CD8-positive, alpha-beta memory T cell (primary cell): Measurements from ENCODE around the gene RIF1. TPM values are rescaled to one million over a fixed set of nuclear protein-coding genes. Genes with fewer than 3 reads are reported as not detected.

Experiments used
- CTCF ChIA-PET: fragments of 350-600 bp; sonication (Branson Sonifier 250); formaldehyde crosslinking; loops from one replicate; lab custom pipeline; 2021; ENCODE audit warnings: antibody characterized with exemption; lab: Charles Lee
- POLR2A ChIA-PET: fragments of 350-600 bp; sonication (Branson Sonifier 250); formaldehyde crosslinking; loops from one replicate; lab custom pipeline; 2021; ENCODE audit warnings: antibody characterized with exemption; lab: Charles Lee
- DNase-seq, 5 donors: peaks; one replicate each; pipeline versions ENCODE4 v3.0.0 to v3.0.0-alpha.2; 2020 to 2022; ENCODE audit warnings: mixed read lengths in 1 of 5
- H3K27ac ChIP-seq: one replicate; pipeline ENCODE4 v1.7.0; 2013; ENCODE audit warnings: low read depth, mild to moderate bottlenecking, low read length, moderate library complexity
- H3K27me3 ChIP-seq: 2 replicates; pipeline ENCODE4 v1.7.0; 2013; ENCODE audit warnings: low read length, mild to moderate bottlenecking; ENCODE audit not compliant: insufficient read depth, poor library complexity, severe bottlenecking
- H3K36me3 ChIP-seq: 2 replicates; pipeline ENCODE4 v1.7.0; 2013; ENCODE audit warnings: mild to moderate bottlenecking, low read length, moderate library complexity; ENCODE audit not compliant: insufficient read depth
- H3K4me1 ChIP-seq: 2 replicates; pipeline ENCODE4 v1.7.0; 2013; ENCODE audit warnings: mild to moderate bottlenecking, low read length, moderate library complexity; ENCODE audit not compliant: insufficient read depth
- H3K4me3 ChIP-seq: 2 replicates; pipeline ENCODE4 v1.7.0; 2013; ENCODE audit warnings: mild to moderate bottlenecking, low read length
- H3K9me3 ChIP-seq: 2 replicates; pipeline ENCODE4 v1.7.0; 2013; ENCODE audit warnings: mild to moderate bottlenecking, low read length
- H3K27ac Mint-ChIP-seq, 8 donors: one replicate each; pipeline ENCODE4 v1.8.0; 2020 to 2021; ENCODE audit warnings: mixed read lengths in 8 of 8, mild to moderate bottlenecking in 6 of 8, inconsistent platforms in 3 of 8, moderate library complexity in 3 of 8
- H3K27me3 Mint-ChIP-seq, 2 donors: one replicate each; pipeline ENCODE4 v1.8.0; 2020 to 2021; ENCODE audit warnings: mixed read lengths in 2 of 2, mild to moderate bottlenecking in 1 of 2, moderate library complexity in 1 of 2
- H3K36me3 Mint-ChIP-seq, 3 donors: one replicate each; pipeline ENCODE4 v1.8.0; 2020 to 2021; ENCODE audit warnings: mixed read lengths in 3 of 3, inconsistent platforms in 1 of 3, mild to moderate bottlenecking in 1 of 3
- H3K4me1 Mint-ChIP-seq, 3 donors: one replicate each; pipeline ENCODE4 v1.8.0; 2020 to 2021; ENCODE audit warnings: mixed read lengths in 3 of 3, inconsistent platforms in 1 of 3, mild to moderate bottlenecking in 1 of 3
- H3K4me3 Mint-ChIP-seq, 7 donors: one replicate each; pipeline ENCODE4 v1.8.0; 2020 to 2021; ENCODE audit warnings: mixed read lengths in 7 of 7, mild to moderate bottlenecking in 6 of 7, moderate library complexity in 4 of 7, inconsistent platforms in 2 of 7
- H3K9me3 Mint-ChIP-seq, 5 donors: one replicate each; pipeline ENCODE4 v1.8.0; 2020 to 2022; ENCODE audit warnings: mixed read lengths in 5 of 5, mild to moderate bottlenecking in 3 of 5, moderate library complexity in 2 of 5, inconsistent platforms in 1 of 5
- polyA plus RNA-seq: library from polyadenylated mRNA; unstranded; fragments of 300-500 nt; fragmentation: Illumina TruSeq; gene quantifications from one replicate; pipeline ENCODE4 v1.2.3, GENCODE V29; 2021
- total RNA-seq, 2 experiments: library from RNA; stranded (reverse); gene quantifications; one replicate each; pipeline ENCODE4 v1.2.3, GENCODE V29; 2021

The RIF1 gene, protein sequence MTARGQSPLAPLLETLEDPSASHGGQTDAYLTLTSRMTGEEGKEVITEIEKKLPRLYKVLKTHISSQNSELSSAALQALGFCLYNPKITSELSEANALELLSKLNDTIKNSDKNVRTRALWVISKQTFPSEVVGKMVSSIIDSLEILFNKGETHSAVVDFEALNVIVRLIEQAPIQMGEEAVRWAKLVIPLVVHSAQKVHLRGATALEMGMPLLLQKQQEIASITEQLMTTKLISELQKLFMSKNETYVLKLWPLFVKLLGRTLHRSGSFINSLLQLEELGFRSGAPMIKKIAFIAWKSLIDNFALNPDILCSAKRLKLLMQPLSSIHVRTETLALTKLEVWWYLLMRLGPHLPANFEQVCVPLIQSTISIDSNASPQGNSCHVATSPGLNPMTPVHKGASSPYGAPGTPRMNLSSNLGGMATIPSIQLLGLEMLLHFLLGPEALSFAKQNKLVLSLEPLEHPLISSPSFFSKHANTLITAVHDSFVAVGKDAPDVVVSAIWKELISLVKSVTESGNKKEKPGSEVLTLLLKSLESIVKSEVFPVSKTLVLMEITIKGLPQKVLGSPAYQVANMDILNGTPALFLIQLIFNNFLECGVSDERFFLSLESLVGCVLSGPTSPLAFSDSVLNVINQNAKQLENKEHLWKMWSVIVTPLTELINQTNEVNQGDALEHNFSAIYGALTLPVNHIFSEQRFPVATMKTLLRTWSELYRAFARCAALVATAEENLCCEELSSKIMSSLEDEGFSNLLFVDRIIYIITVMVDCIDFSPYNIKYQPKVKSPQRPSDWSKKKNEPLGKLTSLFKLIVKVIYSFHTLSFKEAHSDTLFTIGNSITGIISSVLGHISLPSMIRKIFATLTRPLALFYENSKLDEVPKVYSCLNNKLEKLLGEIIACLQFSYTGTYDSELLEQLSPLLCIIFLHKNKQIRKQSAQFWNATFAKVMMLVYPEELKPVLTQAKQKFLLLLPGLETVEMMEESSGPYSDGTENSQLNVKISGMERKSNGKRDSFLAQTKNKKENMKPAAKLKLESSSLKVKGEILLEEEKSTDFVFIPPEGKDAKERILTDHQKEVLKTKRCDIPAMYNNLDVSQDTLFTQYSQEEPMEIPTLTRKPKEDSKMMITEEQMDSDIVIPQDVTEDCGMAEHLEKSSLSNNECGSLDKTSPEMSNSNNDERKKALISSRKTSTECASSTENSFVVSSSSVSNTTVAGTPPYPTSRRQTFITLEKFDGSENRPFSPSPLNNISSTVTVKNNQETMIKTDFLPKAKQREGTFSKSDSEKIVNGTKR (N-terminal part only)
- total RNA-seq (10 to 100 TPM; 72.4 to 73.1 TPM), polyA plus RNA-seq (39.5 TPM)

DNA sequence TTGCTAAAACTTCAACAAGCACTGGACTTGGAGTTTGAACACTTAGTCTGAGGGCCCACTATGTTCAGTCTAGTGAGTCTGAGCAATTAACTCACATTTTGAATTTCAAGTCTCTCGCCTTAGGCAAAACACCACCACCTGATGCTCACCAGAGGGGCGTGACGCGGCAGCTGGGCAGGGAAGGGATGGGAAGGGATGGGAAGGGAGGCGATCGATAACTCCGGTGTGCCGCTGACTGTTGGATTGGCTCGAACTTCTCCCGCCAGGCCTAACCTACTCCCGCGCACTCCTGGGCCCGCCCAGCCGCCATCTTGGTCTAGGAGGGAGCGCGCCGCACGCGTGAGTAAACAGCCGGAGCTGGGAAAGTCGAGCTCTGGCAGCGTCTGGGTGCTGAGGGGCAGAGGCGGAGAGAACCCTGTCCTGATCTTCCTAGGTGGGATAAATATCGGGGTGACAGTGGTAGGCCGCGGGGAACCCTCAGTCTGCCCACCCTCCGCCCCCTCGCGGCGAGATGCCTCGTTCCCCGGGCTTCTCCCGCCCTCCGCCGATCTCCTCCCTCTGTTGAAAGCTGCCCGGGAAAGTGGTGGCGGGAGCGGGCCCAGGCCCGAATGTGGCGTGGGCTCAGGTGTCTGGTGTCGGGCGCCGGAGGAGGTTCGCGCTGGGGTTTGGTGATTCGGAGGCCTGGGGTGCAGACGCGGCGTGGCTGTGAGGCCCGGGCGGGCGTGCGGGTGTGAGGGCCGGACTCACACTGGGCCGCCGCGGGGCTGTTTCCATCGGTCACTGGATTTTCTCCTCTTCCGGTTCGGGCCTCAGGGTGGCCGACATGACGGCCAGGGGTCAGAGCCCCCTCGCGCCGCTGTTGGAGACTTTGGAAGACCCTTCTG is at the start of gene RIF1:
TSS of gene RIF1 (plus strand) at position 302 of the 884 bp plus-strand sequence. CDS start at position 824, 522 bp downstream.
- Mint-ChIP-seq H3K36me3 (peaks cover 0 to 37% (median 4%) of the 10 kb centered on the region in 3 donors), H3K4me3 (peak within 1 kb of the TSS; percentile 88 to 98 (median 95)), H3K4me1 (peaks cover 27 to 44% (median 39%) of the 10 kb centered on the region in 3 donors), H3K9me3 (no peaks in the 10 kb centered on the region), H3K27me3 (no peaks in the 10 kb centered on the region), H3K27ac (peak within 1 kb of the TSS; percentile 85 to 95 (median 92))
- peak within 1 kb of the TSS; percentile 85 for H3K27ac ChIP-seq
- H3K4me1 ChIP-seq: peaks cover 14% of the 10 kb centered on the region
- H3K36me3 ChIP-seq: no peaks in the 10 kb centered on the region
- ChIA-PET POLR2A (interaction anchor here (0.6 to 0.8 kb wide), 3 partner anchors 148 to 1823 kb away, joined by 3 to 6 read pairs (median 4); partner anchors contain the start of gene RBM43), CTCF (interaction anchor here (0.6 to 2.5 kb wide), 6 partner anchors 9 to 148 kb away, joined by 3 to 9 read pairs (median 4); partner anchors contain the start of genes NMI and RBM43)
- no peaks in the 10 kb centered on the region for H3K27me3 ChIP-seq
- peak within 1 kb of the TSS; percentile 76 for H3K4me3 ChIP-seq
- H3K9me3 ChIP-seq: no peaks in the 10 kb centered on the region
- DNase-seq: peak; percentile 52 to 77 (median 66)

DNA sequence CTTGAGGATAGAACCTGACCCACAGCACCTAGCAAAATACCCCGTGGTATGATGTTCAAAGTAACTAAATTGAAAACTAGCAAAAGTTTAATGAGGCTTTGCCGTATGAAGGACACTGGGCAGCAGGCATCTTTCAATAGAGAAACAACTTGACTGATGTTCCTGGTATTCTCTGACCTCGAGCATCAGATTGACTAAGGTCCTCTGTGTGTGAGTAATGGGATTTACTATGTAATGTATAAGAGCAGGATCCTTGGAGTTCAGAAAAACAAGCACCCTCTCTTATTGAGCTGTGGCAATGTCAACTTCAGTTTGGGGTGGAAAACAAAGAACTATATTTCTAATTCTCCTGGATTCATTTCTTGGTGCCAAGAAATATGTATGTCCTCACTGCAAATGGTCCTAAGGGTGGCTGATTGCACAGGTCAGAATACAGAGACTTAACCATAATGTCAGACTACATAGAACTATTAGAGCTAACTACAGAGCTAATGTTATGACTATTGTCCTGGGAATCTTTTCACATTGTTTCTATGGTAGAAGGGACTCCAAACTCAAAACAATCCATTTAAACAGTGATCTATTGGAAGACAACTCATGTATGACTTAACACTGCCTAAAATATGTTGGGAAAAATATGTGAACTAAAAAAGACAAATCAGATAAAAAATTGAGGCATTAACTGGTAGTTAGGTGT is 47.9 kb upstream of the RIF1 start:
- Histone ChIP-seq H3K9me3 (no peaks in the 10 kb centered on the region), H3K36me3 (no peaks in the 10 kb centered on the region), H3K27me3 (no peaks in the 10 kb centered on the region), H3K27ac (no peak overlapping the region), H3K4me1 (no peaks in the 10 kb centered on the region), H3K4me3 (no peak overlapping the region)
- Mint-ChIP-seq H3K4me1 (no peaks in the 10 kb centered on the region), H3K4me3 (no peak overlapping the region), H3K27me3 (peaks cover 5 to 23% of the 10 kb centered on the region in 2 donors), H3K9me3 (no peaks in the 10 kb centered on the region), H3K36me3 (no peaks in the 10 kb centered on the region), H3K27ac (no peak overlapping the region)
- POLR2A ChIA-PET: no interaction called here
- CTCF ChIA-PET: no interaction called here
- no peak for DNase-seq

DNA sequence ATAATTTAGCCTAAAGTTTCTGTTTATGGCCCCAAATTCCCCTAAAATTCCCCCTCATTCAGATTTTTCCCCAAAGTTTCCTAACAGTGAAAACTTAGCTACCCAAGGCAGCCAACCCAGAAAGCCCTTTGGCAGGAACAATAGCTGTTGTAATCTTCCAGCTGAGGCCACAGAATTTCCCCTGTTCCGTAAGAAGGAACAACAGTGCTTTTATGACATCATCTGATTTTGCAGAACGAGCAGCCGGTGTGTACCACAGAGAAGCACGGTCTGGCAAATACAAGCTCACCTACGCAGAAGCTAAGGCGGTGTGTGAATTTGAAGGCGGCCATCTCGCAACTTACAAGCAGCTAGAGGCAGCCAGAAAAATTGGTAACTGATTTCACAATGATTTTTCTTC is 46.0 kb upstream of the RIF1 start:
- Histone ChIP-seq H3K36me3 (no peaks in the 10 kb centered on the region), H3K27ac (no peak overlapping the region), H3K4me3 (no peak overlapping the region), H3K9me3 (no peaks in the 10 kb centered on the region), H3K27me3 (no peaks in the 10 kb centered on the region), H3K4me1 (no peaks in the 10 kb centered on the region)
- Mint-ChIP-seq H3K9me3 (peaks cover 0 to 3% (median 0%) of the 10 kb centered on the region in 5 donors), H3K4me1 (no peaks in the 10 kb centered on the region), H3K4me3 (peak overlapping the region in 1 of 7 donors; percentile 36), H3K27me3 (peaks cover 5 to 23% of the 10 kb centered on the region in 2 donors), H3K27ac (no peak overlapping the region), H3K36me3 (no peaks in the 10 kb centered on the region)
- CTCF ChIA-PET: no interaction called here
- no peak for DNase-seq
- POLR2A ChIA-PET: no interaction called here

DNA sequence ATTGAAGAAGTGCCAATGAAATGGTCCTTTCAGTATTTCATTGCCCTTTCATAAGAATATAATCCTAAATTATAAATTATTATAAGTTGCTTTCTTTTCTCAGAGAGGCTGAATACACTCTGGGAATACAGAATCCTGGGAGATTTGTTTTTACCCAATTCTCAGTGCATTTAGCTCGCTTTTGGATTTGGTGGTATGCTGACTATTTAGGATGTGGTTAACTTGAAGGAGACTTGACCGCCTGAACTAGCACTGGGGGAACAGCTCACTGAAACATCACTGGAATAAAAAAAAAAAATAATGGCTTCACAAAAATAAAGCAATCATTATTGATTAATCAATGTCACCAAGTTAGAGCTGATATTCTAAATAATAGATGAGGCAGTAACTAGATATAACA is 42.1 kb upstream of the RIF1 start:
- H3K4me1 Mint-ChIP-seq: no peaks in the 10 kb centered on the region
- peaks cover 0 to 3% (median 0%) of the 10 kb centered on the region in 5 donors for H3K9me3 Mint-ChIP-seq
- ChIA-PET CTCF (no interaction called here), POLR2A (interaction anchor here (0.7 kb wide), 1 partner anchor 23 kb away, joined by 3 read pairs; no protein-coding TSS in a partner anchor)
- no peaks in the 10 kb centered on the region for H3K4me1 ChIP-seq
- H3K27ac Mint-ChIP-seq: no peak overlapping the region
- no peak overlapping the region for H3K27ac ChIP-seq
- H3K4me3 Mint-ChIP-seq: no peak overlapping the region
- H3K27me3 Mint-ChIP-seq: peaks cover 0 to 11% of the 10 kb centered on the region in 2 donors
- DNase-seq: no peak
- H3K36me3 ChIP-seq: no peaks in the 10 kb centered on the region
- no peak overlapping the region for H3K4me3 ChIP-seq
- H3K36me3 Mint-ChIP-seq: no peaks in the 10 kb centered on the region
- H3K9me3 ChIP-seq: no peaks in the 10 kb centered on the region
- no peaks in the 10 kb centered on the region for H3K27me3 ChIP-seq

DNA sequence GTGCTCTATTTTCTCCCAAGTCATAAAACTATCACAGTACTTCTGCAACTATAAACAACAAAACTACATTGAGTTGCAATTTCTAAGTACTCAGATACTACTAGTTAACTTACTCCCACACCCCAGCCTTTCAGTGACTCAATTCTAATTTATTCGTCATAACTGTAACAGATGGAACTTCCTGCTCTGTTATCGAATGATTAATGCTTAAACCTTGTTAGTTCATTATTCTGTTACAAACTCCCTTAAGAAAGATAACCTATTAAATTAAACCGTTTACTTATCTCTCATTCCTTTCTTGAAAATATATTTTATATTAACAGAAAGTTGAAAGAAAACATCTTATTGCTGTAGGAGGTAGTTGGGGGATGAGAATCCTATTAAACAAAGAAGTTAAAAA is 35.3 kb upstream of the RIF1 start:
- Histone ChIP-seq H3K27me3 (no peaks in the 10 kb centered on the region), H3K36me3 (no peaks in the 10 kb centered on the region), H3K4me3 (no peak overlapping the region), H3K9me3 (no peaks in the 10 kb centered on the region), H3K4me1 (no peaks in the 10 kb centered on the region), H3K27ac (no peak overlapping the region)
- Mint-ChIP-seq H3K27me3 (peaks cover 0 to 4% of the 10 kb centered on the region in 2 donors), H3K36me3 (no peaks in the 10 kb centered on the region), H3K4me1 (no peaks in the 10 kb centered on the region), H3K9me3 (peaks cover 0 to 3% (median 0%) of the 10 kb centered on the region in 5 donors), H3K4me3 (no peak overlapping the region), H3K27ac (peak overlapping the region in 1 of 8 donors; percentile 5)
- CTCF ChIA-PET: no interaction called here
- no peak for DNase-seq
- POLR2A ChIA-PET: no interaction called here

DNA sequence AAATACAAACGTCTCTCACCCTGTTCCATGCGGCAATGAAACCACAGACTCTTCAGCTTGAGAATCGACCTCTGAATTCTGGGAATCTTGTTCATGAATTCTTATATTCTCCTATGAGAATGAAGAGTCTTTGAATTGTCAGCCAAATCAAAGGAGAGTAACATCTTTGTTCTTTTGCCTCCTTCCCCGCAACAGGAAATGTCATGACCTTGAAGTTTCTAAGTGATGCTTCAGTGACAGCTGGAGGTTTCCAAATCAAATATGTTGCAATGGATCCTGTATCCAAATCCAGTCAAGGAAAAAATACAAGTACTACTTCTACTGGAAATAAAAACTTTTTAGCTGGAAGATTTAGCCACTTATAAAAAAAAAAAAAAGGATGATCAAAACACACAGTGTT is 30.5 kb upstream of the RIF1 start:
- H3K4me1 ChIP-seq: no peaks in the 10 kb centered on the region
- H3K4me3 Mint-ChIP-seq: no peak overlapping the region
- H3K27me3 Mint-ChIP-seq: peaks cover 0 to 2% of the 10 kb centered on the region in 2 donors
- ChIA-PET POLR2A (no interaction called here), CTCF (no interaction called here)
- H3K9me3 Mint-ChIP-seq: peaks cover 0 to 3% (median 0%) of the 10 kb centered on the region in 5 donors
- H3K27ac Mint-ChIP-seq: no peak overlapping the region
- H3K27ac ChIP-seq: no peak overlapping the region
- H3K4me3 ChIP-seq: no peak overlapping the region
- H3K27me3 ChIP-seq: no peaks in the 10 kb centered on the region
- H3K4me1 Mint-ChIP-seq: no peaks in the 10 kb centered on the region
- DNase-seq: peak in 1 of 5 donors; percentile 13
- H3K9me3 ChIP-seq: no peaks in the 10 kb centered on the region
- H3K36me3 Mint-ChIP-seq: no peaks in the 10 kb centered on the region
- H3K36me3 ChIP-seq: no peaks in the 10 kb centered on the region
